HG02840 (cell line): ENCODE results near the gene LMOD2.
"Not testable (repeated sequence)": the region's sequence is repeated elsewhere in the genome, so short reads cannot be mapped to it uniquely, and the experiment has no call there.

Experiments
- ATAC-seq: cut with Tn5 transposase; IDR thresholded peaks from one replicate; pipeline ENCODE4 v1.9.1; 2021; ENCODE audit warnings: mild to moderate bottlenecking, moderate library complexity, moderate number of reproducible peaks; ENCODE audit not compliant: unreplicated experiment, low FRiP score

Gene LMOD2, protein sequence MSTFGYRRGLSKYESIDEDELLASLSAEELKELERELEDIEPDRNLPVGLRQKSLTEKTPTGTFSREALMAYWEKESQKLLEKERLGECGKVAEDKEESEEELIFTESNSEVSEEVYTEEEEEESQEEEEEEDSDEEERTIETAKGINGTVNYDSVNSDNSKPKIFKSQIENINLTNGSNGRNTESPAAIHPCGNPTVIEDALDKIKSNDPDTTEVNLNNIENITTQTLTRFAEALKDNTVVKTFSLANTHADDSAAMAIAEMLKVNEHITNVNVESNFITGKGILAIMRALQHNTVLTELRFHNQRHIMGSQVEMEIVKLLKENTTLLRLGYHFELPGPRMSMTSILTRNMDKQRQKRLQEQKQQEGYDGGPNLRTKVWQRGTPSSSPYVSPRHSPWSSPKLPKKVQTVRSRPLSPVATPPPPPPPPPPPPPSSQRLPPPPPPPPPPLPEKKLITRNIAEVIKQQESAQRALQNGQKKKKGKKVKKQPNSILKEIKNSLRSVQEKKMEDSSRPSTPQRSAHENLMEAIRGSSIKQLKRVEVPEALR

DNA sequence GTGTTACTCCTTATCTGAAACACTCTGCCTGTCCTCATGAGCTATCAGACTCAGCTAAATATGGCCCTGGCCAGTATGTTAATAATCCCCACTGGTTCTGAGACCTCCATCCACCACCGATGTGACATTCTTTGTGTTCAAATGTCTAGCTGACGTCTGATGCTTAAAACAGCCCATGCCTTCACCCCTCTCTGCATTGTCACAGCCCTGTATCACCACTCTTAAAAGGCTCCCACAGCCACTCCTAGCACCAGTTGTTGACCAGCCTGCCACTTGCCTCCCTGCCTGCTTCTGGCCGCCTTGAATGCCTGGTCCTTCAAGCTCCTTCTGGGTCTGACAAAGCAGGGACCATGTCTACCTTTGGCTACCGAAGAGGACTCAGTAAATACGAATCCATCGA, at the start of gene LMOD2:
Gene LMOD2, plus strand, starts transcription at position 253 of the 400 bp plus-strand sequence. Its CDS starts 98 bp downstream, at position 351.
- no peak for ATAC-seq

DNA sequence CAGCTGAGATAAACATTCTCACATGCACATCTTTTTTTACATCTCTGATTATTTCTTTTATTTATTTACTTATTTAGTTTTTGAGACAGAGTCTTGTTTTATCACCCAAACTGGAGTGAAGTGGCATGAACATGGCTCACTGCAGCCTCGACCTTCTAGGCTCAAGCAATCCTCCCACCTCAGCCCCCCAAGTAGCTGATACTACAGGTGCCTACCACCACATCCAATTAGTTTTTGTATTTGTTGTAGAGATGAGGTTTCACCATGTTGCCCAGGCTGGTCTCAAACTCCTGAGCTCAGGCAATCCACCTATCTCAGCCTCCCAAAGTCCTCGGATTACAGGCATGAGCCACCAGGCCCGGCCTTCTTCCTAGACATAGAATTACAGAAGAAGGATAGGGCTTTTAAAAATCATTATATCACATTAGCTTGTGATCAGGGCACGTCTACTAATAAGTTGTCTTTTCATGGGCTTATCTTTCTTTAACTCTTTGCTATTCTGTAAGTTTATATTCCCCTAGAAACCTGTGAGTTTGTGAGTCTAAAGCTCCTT, 48.2 kb upstream of the LMOD2 start:
- ATAC-seq = no peak

DNA sequence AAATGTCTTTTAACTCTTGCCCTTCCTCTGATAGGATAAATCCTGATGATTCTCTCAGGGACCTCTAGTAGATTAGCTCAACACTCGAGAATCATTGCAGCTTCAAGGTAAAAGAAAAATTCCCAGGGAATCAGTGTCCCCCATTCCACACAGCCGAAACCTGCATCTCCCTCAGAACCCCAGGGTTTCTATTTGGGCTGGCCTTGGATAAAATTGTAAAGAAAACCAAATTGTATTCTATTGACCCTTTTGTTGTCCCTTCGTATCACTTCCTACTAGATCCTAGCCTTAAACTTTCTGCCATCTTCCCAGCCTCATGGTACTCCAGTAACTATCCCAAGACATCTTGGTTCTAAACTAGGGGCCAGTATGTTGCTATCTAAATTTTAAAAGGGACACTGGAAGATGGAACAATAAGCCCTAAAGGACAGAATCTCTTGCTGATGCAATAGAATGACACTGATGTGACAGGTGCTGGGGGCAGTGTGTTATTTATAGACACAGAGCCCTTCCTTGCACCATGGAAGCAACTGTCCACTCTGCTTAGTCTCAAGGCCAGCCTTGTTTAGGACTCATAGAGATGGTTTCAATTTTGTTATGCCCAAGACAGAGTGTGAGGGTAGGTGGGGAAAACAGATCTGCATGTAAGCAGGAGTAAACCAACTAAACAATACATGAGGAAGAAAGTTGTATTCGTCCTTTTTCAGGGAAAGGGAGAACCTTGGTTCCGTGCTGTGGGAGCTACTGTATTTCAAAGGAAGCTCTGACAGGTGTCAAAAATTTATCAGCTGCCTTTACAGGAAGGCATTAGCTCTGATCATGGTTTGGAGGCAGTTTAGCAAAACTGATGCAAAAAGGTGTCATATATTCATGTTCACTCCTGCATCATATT, 46.4 kb upstream of the LMOD2 start:
- ATAC-seq = no peak

DNA sequence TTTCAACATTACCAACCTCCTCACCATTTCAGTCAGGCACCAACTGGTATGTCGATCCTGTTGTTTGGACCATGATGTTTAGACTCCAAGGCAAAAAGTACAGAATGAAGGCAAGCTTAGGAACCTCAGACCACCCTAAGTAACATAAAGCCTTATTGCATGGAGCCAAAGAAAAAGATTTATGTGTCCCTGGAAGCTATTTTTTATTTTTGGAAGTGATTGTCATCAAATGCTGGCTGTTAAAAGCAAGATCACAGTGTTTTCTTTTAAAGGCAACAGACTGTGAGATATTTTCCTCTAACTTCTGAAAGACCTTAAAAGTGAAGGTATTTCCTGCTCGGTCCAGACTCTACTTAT, 45.8 kb upstream of the LMOD2 start:
- no peak for ATAC-seq

DNA sequence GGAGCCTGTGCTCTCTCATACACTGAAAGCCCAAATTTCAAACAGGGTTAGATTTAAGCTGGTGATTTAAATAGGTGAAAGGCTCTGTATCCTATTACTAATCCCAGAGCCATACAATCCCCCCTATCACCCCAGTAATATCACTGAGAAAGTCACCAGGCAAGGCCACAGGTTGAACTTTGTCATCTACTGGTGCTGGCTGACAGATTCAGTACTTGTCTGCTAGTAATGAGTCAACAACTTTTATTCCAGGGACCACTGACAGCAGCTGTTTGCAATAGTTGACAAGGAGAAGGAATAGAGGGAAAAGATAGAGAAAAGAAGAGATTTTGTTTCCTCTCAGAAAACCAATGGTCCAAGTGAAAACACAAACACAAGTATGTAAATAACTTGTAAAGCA, 43.6 kb upstream of the LMOD2 start:
- no peak for ATAC-seq

DNA sequence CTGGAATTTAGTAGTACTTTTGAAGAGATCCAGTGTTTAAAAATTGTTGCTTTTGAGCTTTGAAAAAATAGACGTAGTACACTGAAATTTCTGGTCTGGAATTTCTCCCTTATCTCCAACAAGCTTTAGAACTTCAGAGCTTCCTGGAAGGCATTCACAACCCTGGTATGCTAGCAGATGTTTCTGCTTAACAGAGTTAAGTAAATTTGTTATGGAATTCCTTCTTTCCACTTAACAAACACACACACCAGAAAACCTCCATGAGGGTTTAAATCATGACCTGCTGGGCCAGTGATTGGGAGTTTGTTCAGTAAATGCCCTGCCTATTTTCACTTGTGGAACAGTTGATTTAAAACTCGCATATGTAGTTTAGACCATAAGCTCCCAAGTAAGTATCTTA, 40.3 kb upstream of the LMOD2 start:
- no peak for ATAC-seq

DNA sequence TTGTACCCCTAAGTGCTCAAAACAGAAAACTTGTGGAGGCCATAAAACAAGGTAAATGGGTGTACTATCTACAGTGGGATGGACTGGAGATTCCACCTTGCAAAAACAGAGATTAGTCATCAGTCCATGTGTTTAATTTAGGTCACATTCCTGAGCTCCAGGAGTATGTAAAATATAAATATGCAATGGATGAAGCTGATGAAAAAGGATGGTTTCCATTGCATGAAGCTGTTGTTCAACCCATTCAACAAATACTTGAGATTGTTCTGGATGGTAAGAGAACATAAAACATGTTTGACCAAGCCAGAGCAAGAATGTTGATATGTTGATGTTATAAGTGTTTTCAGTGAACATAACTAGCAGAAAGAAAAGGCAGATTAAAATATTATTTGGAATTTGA, 39.4 kb upstream of the LMOD2 start:
- ATAC-seq = no peak

DNA sequence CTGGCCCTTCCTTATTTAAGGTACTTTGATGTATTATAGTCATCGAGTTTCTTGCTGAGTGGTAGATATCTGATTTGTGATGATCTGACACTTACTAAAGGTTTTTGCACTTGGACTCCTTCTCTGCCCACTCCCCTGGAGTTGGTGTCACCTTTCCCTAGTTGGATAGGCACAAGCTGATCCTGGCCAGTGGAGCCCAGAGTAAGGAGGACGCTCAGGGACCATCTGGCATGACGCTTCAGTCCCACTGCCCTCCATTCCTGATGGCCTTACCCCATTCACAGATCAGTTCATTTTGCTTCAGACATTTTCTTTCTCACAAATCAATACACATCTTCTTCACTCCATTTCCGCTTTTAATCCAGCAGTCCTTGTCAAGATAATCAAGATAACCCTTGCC, 34.0 kb upstream of the LMOD2 start:
- ATAC-seq = no peak

DNA sequence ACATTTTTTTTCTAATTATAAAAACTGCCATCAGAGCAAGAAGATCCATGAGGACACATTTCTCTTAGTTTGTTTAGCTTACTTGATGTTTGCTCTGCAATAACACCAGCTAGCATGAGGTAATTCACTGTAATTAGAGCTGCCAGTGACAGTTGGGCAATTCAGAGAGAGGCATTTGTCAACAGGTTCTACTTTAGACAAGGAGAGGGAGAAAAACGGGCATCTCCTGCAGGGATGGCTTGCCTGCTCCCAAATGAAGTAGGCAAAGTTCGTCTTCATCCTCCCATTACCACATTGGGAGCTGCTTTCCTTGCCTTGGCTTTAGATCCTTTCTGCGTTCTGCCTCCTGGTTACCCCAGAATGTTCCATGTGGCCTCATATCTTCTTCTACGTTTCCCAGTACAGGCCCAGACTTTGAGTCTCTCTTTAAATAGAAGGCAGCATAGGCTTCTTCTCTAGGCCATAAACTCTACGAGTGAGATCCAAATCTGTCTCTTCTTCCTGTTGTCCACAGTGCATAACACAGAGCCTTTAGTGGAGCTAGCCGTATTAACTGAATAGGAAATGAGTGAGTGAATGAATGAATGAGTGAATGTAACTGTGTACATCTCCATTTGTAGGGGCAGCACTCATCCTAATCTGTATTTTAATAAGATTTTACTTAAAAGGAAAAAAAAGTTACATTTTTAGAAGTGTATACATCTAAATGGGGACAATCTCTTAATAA, 32.8 kb upstream of the LMOD2 start:
- ATAC-seq = no peak

DNA sequence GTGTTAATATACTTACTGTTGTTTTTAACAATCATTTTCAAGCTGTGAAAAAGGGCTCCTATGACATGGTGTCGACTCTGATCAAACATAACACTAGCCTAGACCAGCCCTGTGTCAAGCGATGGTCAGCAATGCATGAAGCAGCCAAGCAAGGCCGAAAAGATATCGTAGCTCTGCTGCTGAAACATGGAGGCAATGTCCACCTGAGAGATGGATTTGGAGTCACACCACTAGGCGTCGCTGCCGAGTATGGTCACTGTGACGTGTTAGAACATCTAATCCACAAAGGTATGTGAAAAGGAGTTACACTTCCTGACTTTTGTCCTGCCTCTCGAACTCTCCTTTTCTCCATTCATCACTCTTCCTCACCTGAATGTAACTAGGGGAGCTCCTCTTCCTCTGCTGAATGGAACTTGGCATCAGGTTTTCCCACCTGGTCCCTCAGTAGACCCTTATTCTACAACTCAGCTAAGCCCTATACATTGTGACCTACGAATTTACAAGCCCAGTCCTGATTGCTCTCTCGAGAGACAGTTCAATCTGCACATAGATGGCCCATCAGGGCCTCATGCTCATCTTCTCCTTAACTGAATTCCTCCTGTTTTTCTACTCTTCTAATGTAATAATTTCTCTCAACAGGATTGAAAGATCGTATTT, 31.0 kb upstream of the LMOD2 start:
- ATAC-seq = peak; percentile 88

DNA sequence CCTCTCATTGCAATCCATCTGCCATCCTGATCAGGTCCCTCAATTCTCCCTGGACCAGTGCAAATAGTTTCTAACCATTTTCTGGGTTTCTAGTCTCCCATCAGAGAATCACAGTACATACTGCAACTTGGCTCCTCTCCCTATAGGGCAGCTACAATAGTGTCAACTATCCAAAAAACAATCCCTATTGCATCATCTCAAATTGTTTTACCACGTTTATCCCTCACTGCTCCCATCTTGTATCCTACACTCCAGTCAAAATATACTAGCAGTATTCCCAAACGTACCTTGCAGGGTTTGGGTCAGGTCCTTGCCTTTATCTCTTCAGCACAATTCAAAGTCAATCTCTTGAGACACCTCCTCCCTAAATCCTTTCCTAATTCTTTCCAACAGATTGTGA, 30.4 kb upstream of the LMOD2 start:
- no peak for ATAC-seq

DNA sequence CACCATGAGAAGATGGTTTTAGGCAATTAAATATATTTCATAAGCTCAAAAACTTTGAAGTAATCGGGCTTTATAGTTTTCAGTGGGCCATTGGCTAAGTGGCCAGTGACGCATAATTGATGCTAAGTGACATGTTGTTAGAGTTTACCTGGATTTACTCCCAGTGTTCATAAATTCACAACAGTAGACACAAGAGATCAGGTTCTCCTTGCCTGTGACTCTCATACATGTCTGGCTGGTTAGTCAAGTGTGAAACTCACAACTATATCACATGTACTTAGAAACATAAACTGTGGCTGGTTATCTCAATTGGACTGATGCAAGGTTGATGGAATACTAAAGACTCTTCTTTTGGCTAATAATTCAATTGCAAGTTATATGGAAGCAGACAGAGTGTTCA, 27.8 kb upstream of the LMOD2 start:
- ATAC-seq = no peak

DNA sequence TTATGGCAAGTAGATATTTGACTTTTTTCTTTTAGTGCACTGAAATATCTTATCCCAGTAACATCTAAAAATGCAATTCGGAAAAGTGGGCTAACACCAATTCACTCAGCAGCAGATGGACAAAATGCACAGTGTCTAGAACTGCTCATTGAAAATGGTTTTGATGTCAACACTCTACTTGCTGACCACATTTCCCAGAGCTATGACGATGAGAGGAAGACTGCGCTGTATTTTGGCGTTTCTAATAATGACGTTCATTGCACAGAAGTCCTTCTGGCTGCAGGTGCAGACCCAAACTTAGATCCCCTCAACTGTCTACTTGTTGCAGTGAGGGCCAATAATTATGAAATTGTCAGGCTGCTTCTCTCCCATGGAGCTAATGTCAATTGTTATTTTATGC, 26.8 kb upstream of the LMOD2 start:
- ATAC-seq = no peak

DNA sequence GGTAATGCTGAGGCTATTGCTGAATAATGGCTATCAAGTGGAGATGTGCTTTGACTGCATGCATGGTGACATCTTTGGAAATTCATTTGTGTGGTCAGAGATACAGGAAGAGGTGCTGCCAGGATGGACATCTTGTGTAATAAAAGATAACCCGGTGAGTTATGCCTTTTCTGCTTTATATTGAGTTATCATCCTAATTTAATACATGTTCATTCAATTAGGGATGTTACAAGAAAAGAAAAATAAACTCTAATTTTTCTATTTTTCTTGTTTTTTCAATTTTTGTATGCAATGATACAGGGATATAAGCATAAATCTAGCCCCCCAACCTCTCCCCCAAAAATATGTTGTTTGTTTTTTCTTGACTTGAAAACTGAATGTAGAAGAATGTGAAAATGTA, 26.4 kb upstream of the LMOD2 start:
- ATAC-seq = no peak

DNA sequence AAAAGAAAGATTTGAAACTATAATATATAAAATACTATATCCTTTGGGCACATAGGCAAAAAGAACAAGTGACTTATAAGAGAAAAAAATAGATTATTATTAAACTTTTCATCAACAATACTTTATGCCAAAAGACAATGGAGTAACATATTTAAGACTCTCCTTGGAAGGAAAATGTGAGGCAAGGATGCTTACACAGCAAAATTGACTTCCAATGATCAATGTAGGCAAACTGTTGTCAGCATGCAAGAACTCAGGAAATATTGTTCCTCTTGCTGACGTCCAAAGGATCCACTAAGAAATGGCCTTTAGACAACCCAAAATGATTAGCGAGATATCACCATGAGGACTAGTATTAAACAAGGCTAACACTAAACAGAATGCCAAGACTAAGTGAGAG, 22.9 kb upstream of the LMOD2 start:
- ATAC-seq = no peak

DNA sequence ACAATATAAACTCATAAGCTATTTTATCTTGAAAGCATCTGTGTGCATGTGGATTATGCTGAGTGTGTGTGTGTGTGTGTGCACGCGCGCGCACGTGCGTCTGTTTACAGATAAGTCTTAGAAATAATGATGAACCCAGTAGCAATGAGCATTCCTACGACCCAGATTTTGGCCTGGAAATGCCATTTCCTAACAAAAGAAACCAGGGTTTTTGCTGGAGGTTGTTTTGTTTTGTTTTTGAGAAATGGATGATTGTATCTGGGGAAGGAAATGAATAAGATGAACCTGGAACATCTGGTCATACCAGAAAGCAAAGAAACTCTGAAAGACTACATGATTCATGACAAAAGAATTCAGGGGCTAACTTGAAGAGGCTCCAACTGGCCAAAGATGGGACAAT, 22.1 kb upstream of the LMOD2 start:
- ATAC-seq = no peak

DNA sequence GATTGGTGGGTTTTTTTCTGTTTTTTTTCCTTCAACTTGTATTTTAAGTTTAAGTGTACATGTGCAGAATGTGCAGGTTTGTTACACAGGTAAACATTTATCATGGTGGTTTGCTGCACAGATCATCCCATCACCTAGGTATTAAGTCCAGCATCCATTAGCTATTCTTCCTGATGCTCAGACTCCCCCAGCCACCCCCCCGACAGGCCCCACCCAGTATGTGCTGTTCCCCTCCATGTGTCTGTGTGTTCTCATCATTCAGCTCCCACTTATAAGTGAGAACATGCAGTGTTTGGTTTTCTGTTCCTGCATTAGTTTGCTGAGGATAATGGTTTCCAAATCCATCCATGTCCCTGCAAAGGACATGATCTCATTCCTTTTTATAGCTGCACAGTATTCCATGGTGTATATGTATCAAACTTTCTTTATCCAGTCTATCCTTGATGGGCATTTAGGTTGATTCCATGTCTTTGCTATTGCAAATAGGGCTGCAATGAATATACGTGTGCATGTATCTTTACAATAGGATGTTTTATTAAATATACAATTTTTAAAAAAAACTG, 21.6 kb upstream of the LMOD2 start:
- not testable (repeated sequence) for ATAC-seq

DNA sequence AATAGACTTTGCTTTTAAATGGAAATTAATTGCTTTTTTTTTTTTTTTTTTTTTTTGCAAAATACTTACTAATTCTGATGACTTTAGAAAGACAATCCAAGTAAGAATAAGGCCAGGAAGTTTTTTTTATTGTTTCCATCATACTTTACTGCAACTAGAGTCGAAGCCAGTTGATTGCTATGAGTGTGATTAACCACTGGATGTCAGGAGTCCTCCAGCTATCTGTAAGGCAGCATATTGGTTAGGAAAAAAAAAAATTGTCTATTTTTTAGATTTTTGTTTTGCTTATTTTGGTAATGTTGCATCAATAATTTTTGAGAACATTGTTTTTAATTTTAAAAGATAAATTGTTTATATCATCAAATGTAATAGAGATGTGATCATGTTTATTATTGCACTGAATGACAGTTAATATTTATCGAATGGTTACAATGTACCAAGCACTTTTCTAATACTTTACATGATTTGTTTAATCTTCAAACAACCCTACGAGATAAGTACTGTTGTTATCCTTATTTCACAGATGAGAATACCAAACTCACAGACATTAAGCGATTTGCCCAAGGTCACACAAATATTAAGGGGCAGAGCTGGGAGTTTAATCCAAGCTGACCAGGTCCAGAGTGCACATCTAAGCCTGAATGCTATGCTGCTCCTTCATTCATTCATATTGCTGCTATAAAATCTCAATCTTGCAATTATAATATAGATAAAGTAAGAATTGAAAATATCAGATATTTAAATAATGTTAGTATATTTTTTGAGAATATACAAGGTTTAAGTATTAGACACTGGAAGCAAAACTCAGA, 19.9 kb upstream of the LMOD2 start:
- no peak for ATAC-seq

DNA sequence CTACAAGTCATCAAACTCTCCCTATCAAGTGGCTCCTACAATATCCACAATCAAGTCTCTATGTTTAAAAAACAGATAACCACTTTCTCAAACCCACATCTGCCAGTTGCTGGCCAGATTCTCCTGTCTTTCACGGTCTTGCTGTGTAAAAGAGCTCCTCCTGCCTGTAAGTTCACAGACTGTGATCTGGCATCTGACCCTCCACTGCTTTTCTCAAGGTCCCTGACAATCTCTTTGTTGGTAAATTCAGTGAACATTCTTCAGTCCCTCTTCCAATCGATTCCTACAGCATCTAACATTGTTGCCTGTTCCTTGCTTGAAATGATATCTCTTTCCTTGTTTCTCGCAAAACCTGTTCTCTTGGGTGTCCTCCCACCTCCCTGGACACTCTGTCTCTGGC, 18.5 kb upstream of the LMOD2 start:
- no peak for ATAC-seq
